Coronary artery (tissue), 2 donors: ENCODE results near the gene NSG1.
"Not testable (repeated sequence)": the region's sequence is repeated elsewhere in the genome, so short reads cannot be mapped to it uniquely, and the experiment has no call there.

Experiments used
- DNase-seq: peaks from one replicate; pipeline ENCODE4 v3.0.0-alpha.2; 2017; ENCODE audit warnings: low spot score
- H3K27ac ChIP-seq, 2 donors: fragments of 200-600 bp; sonication (generic); one replicate each; pipeline ENCODE4 v1.5.1; 2016 to 2019
- H3K4me3 ChIP-seq: fragments of 200-600 bp; sonication (generic); 2 replicates; pipeline ENCODE4 v1.5.1; 2016; ENCODE audit warnings: mild to moderate bottlenecking, moderate library complexity
- TF ChIP-seq, protein P1 (sequence below): fragments of 200-600 bp; sonication (generic); IDR thresholded peaks from one replicate; pipeline ENCODE4 v1.5.1; 2019; ENCODE audit warnings: antibody characterized with exemption

The NSG1 gene

DNA sequence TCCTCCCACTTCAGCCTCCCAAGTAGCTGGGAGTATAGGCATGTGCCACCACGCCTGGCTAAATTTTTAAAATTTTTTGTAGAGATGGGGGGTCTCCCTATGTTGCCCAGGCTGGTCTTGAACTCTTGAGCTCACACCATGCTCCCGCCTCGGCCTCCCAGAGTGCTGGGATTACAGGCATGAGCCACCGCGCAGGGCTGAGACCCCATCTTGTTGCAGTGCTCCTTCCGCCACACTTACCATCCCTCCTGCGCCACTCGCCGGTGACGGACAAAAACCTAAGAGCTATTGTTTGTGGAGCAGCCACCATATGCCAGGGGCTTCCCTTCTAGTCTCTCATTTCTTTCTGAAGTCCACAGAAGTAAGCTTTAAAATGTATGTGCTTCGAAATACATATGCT lies 34.5 kb downstream of the NSG1 start:
- H3K27ac ChIP-seq = no peak overlapping the region
- TF ChIP-seq, protein P1, sequence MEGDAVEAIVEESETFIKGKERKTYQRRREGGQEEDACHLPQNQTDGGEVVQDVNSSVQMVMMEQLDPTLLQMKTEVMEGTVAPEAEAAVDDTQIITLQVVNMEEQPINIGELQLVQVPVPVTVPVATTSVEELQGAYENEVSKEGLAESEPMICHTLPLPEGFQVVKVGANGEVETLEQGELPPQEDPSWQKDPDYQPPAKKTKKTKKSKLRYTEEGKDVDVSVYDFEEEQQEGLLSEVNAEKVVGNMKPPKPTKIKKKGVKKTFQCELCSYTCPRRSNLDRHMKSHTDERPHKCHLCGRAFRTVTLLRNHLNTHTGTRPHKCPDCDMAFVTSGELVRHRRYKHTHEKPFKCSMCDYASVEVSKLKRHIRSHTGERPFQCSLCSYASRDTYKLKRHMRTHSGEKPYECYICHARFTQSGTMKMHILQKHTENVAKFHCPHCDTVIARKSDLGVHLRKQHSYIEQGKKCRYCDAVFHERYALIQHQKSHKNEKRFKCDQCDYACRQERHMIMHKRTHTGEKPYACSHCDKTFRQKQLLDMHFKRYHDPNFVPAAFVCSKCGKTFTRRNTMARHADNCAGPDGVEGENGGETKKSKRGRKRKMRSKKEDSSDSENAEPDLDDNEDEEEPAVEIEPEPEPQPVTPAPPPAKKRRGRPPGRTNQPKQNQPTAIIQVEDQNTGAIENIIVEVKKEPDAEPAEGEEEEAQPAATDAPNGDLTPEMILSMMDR = no peak
- no peak for DNase-seq
- H3K4me3 ChIP-seq = no peak overlapping the region

DNA sequence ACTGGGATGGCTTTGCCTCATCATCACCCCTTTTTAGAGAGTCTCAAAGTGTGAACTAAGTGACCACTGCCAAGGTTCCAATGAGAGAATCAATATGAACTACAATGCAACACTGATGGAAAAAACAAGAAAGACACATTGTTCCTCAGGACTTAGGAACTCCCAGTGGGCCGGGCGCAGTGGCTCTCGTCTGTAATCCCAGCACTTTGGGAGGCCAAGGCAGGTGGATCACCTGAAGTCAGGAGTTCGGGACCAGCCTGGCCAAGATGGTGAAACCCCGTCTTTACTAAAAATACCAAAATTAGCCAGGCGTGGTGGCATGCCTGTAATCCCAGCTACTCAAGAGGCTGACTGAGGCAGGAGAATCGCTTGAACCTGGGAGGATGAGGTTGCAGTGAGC lies 35.2 kb downstream of the NSG1 start:
- not testable (repeated sequence) for H3K4me3 ChIP-seq, H3K27ac ChIP-seq, DNase-seq

DNA sequence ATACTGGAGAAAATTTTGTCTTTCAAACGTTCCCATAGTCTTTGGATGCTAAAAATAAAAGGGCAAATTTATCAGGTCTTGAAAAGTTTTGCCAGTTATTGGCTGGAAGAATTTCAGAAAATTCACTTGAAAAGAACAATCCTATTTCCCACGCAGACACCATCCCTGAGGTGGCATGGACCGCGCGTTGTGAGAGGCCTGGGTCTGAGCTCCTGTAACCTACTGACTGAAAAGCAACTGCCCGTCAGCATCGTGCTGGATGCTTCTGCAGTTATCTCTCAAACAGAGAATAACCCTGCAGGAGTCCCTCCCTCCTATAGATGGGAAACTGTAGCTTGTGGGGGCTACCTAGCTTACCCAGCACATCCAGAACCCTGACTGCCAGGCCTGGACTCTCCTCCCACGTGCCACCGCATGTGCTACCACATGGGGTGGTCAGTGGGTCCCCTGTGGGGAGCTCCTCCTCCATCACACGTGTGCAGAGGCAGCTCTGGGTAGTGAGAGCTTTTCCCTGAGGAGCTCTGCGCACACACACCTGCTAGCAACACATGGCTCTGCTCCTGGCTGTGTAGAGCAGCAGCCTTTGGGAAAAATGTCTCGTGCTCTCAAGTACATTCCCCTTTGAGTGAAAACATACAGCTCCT lies 36.1 kb downstream of the NSG1 start:
- no peak for DNase-seq
- H3K4me3 ChIP-seq = no peak overlapping the region
- TF ChIP-seq, protein P1 = no peak
- no peak overlapping the region for H3K27ac ChIP-seq

DNA sequence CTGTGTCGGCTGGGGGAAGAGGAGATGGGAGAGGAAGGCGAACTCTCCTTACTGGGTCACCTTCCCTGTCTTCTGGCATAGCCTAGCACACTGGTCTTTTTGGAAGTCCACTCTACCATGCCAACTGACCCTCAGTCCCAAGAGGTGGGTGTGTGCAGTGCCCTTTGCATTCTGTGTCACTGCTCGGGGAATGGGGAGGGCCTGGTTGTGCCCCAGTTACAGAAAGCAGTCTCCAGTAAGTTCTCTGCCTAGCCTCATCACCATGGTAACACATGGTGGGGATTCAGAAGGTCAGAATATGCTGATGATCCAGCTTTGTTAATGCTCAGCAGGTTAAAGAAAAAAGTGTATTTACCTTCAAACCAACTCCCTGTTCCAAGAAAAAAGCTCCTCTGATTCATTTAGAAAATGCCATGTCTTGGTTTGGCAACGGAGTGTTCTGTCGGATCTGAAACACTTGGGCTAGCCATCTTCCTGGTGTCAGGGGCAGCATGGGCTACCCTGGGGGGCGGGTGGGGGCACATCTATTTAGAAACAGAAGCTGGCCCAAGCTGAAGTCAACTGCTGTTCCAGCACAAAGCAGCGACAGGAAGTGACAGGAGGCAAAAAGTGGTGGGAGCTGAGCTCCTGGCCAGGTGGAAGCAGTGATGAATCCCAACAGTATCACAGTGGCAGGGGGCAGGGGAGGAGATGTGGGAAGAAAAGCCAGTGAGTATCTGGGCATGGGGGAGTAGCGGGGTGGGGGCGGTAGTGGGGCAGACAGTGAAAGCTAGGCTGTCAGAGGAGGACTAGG lies 37.0 kb downstream of the NSG1 start:
- Histone ChIP-seq H3K4me3 (no peak overlapping the region), H3K27ac (no peak overlapping the region)
- no peak for DNase-seq
- TF ChIP-seq, protein P1 = no peak

DNA sequence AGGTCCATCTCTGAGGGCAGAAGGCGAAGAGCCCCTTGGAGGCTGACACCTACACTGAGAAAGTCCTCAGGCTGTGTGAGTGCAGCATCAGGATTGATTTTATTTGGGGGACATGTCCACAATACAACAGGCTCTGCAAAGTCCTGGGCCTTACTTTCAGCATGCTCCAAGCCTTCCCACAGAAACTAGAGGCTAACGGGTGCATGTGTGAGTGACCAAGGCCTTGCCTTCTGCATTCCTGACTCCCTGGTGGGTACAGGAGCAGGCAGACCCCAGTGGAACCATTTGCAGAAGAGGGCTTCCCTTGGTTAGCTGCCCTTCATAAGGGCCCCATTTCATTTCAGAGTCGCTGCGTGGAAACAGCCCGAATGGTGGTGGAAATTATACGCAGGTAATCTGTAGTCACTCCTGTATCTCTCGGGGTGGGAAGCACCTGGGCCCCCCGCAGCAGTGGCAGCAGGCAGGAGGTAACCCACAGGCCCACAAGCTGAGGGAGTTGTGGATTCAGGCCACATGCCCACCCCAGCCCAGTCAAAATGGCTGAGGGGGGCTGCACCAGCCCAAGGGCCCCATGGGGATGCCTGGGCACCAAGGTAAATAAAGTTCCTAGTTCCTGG lies 37.7 kb downstream of the NSG1 start:
- TF ChIP-seq, protein P1 = no peak
- no peak overlapping the region for H3K27ac ChIP-seq
- DNase-seq = no peak
- no peak overlapping the region for H3K4me3 ChIP-seq

DNA sequence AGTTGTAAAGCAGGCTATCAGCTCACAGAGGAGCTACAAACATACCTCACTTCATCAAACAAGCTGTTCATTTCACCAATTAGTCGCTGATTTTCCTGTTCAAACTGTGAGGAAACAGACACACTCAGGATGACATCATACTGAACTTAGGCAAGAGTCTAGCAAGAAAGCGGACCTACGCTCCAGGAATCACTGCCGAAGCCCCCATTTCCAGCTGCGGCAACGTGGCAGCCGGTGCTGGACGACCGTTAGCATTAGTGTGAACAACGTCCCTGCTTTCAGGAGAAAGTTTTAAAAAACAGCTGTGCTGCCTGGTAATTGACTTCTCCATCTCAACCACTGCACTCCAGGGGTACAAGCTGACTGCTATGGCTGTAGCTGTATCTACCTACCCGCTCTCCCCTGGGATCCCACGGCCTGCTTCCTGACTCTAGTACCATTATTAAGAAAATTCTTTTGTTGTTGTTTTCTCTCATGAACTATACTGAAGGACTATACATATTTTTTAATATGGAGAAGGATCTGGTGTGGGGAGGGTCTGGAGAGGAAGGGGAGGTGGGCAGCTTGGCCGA lies 38.3 kb downstream of the NSG1 start:
- H3K4me3 ChIP-seq = no peak overlapping the region
- no peak for DNase-seq
- no peak overlapping the region for H3K27ac ChIP-seq
- TF ChIP-seq, protein P1 = no peak

DNA sequence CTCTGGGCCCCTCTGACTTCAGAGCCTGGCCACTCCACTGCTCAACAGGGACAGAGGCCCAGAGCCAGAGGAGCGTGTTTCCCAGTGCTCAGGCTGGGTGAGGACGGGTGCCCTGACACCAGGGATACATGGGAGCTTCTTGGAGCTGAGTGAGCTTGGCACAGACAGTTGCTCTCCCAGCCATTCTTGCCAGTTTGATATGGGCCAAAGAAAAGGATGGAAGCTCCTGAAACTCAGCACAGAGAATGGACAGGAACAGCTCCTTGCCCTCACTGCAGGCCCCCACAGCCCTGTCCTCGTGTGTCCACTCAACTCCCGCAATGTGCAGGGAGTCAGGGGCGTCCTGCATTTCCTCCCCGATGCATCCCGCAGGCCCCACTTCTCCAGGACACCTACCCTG lies 38.8 kb downstream of the NSG1 start:
- DNase-seq = no peak
- TF ChIP-seq, protein P1 = no peak
- H3K27ac ChIP-seq = no peak overlapping the region
- H3K4me3 ChIP-seq = no peak overlapping the region
